A549 (cell line): Measurements from ENCODE around the gene PLPP3.

Source experiments
- MAZ ChIP-seq: fragments of 150-350 bp; IDR thresholded peaks from 2 replicates; pipeline ENCODE4 v1.6.1; 2014; ENCODE audit warnings: antibody characterized with exemption, low read depth, low read length, borderline replicate concordance
- TP53 ChIP-seq: fragments of 250-450 bp; sonication (Bioruptor Pico); IDR thresholded peaks from 2 replicates; pipeline ENCODE4 v1.5.0; 2021; ENCODE audit warnings: mild to moderate bottlenecking, moderate library complexity
- TF ChIP-seq, protein P1 (sequence below): fragments of 150-350 bp; IDR thresholded peaks from 2 replicates; pipeline ENCODE4 v1.6.1; 2014; ENCODE audit warnings: low read depth, mild to moderate bottlenecking, low read length

DNA sequence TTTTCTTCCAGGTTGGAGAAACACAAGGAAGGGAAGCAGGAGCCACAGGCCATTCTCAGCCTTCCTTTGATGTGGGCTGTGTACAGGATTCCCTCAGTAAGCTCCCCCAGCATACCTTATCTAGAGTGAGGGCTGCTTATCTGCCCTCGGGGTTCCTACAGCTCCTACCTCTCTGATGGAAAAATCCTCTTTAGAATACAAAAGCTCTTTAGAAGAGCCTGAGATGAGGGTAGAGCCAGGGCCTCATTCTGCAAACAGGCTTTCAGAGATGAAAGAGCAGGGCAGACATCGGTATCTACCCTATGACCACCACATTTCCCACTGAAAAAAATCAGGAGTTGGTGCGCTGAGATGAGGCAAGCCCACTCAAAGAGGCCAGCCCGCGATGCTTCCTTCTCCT is 85.1 kb downstream of the PLPP3 start:
- TF ChIP-seq MAZ (no peak), TP53 (CRISPR knock-in tag) (no peak)
- TF ChIP-seq, protein P1, sequence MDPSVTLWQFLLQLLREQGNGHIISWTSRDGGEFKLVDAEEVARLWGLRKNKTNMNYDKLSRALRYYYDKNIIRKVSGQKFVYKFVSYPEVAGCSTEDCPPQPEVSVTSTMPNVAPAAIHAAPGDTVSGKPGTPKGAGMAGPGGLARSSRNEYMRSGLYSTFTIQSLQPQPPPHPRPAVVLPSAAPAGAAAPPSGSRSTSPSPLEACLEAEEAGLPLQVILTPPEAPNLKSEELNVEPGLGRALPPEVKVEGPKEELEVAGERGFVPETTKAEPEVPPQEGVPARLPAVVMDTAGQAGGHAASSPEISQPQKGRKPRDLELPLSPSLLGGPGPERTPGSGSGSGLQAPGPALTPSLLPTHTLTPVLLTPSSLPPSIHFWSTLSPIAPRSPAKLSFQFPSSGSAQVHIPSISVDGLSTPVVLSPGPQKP: no peak
